ENCODE results near the gene NELFE. TPM values are rescaled to one million over a fixed set of nuclear protein-coding genes. Genes with fewer than 3 reads are reported as not detected.
A peak's percentile ranks its signal among the peaks of the same experiment; 100 is the strongest.

The NELFE gene
- total and polyA plus RNA-seq, 2 of the 13 experiments (the other 11 are each of a cell fraction or from before 2014, with no cell fraction given): 51.3 to 69.8 TPM

GRCh38 chr6:31927242-31927862 lies 31.4 kb downstream of the NELFE start, which contains the start of gene C2 (continued):
- peak; percentile 52; the same call in 1 of the 2 replicates for TF ChIP-seq ZNF598 (CRISPR knock-in tag; IDR thresholded peaks at IDR 0.05; ENCODE audit: borderline replicate concordance)
- no peak for TF ChIP-seq ZNF776 (CRISPR knock-in tag; IDR thresholded peaks at IDR 0.05)
- peak; percentile 96; the same call in 1 of the 2 replicates for TF ChIP-seq SNAPC2 (CRISPR knock-in tag; IDR thresholded peaks at IDR 0.05)
- TF ChIP-seq GPBP1L1 (CRISPR knock-in tag; IDR thresholded peaks at IDR 0.05): no peak
- TF ChIP-seq GATAD1 (CRISPR knock-in tag; IDR thresholded peaks at IDR 0.05): peak; percentile 70
- TF ChIP-seq RAD51 (IDR thresholded peaks at IDR 0.05; ENCODE audit: borderline replicate concordance): 0 out of 2 replicates have a peak, but pooled peaks have one; percentile 5
- TF ChIP-seq SRSF9 (IDR thresholded peaks at IDR 0.05; ENCODE audit: borderline replicate concordance, insufficient read depth, low read depth, low read length, poor library complexity, severe bottlenecking): no peak
- TF ChIP-seq ZFP36L2 (CRISPR knock-in tag; IDR thresholded peaks at IDR 0.05): no peak
- TF ChIP-seq TGIF2 (CRISPR knock-in tag; IDR thresholded peaks at IDR 0.05): peak; percentile 87
- peak; percentile 98 for TF ChIP-seq PRDM10 (CRISPR knock-in tag; IDR thresholded peaks at IDR 0.05; ENCODE audit: low read depth)
- TF ChIP-seq DRAP1 (CRISPR knock-in tag; IDR thresholded peaks at IDR 0.05): peak; percentile 77; the same call in 1 of the 2 replicates
- peak; percentile 89 for TF ChIP-seq RFXANK (CRISPR knock-in tag; IDR thresholded peaks at IDR 0.05)
- 0 out of 2 replicates have a peak, but pooled peaks have one; percentile 55 for TF ChIP-seq RNF219 (CRISPR knock-in tag; IDR thresholded peaks at IDR 0.05)
- peak; percentile 59; the same call in 1 of the 2 replicates for TF ChIP-seq FOXP1 (IDR thresholded peaks at IDR 0.05)
- peak; percentile 98 for TF ChIP-seq FOXP1 (CRISPR knock-in tag; IDR thresholded peaks at IDR 0.05)
- TF ChIP-seq RARA (CRISPR knock-in tag; IDR thresholded peaks at IDR 0.05): peak; percentile 84
- peak; percentile 97 for TF ChIP-seq MAX (IDR thresholded peaks at IDR 0.05)
- no peak for TF ChIP-seq PRMT3 (CRISPR knock-in tag; IDR thresholded peaks at IDR 0.05; ENCODE audit: borderline replicate concordance, low read depth)
- no peak for TF ChIP-seq ZXDC (CRISPR knock-in tag; IDR thresholded peaks at IDR 0.05)
- TF ChIP-seq ZNF136 (CRISPR knock-in tag; IDR thresholded peaks at IDR 0.05; ENCODE audit: low read depth): no peak; the same call in 1 of the 2 replicates
